Measurements from ENCODE around the gene MOV10. TPM values are rescaled to one million over a fixed set of nuclear protein-coding genes. Genes with fewer than 3 reads are reported as not detected.

MOV10 gene
- total RNA-seq, 4 donors from 2014 or later, result 22.1 to 129 (median 76.9) TPM

DNA sequence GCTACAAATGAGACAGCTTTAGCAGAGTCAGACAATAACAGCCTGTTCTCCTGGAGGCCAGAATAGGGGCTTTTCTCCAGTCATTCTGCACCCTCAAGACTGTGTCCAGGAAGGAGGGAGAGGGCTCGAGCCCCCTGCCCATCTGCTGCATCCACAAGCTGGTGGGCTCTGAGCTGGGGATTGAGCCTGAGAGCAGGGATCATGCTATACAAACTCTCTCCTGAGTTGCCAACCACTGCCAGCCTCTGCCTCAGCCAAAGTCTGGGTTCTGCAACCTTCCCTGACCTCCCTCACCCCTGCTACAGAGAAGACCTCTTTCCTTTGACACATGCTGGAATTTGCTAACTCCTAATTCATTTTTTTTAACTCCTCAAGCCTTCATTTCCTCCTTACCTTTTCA is 55.5 kb downstream of the MOV10 start:
- Histone ChIP-seq H3K27me3 (no peaks in the 10 kb centered on the region), H3K4me1 (no peaks in the 10 kb centered on the region), H3K4me3 (no peak overlapping the region), H3K9me3 (no peaks in the 10 kb centered on the region), H3K36me3 (no peaks in the 10 kb centered on the region), H3K27ac (no peak overlapping the region)
- 60 to 100% methylated on average over 1 of the region's 1 CpG for WGBS, 2 donors (ENCODE audit: low coverage in 1 of 2)
- in situ Hi-C loops (cut with MboI; ENCODE audit: low pct_ligation_motif_present in 1 of 4, low pct_unique_long_range_greater_than_20kb in 1 of 4, low sequenced_read_pairs in 3 of 4), result loop anchor here in 3 of 4 donors (5.0 to 25.0 kb wide), 5 partner anchors 57 to 345 kb away; partner anchors contain the start of gene LRIG2 (in 1 of the 3)
- DNase-seq, result no peak
- intact Hi-C loops (cut with DNase I; ENCODE audit: low total_unique reads), result no loop called here
- TF ChIP-seq POLR2A (IDR thresholded peaks at IDR 0.05) (no peak), POLR2AphosphoS5 (IDR thresholded peaks at IDR 0.05) (no peak), EP300 (IDR thresholded peaks at IDR 0.05; ENCODE audit: low read depth) (no peak)
- TF ChIP-seq, protein P1, sequence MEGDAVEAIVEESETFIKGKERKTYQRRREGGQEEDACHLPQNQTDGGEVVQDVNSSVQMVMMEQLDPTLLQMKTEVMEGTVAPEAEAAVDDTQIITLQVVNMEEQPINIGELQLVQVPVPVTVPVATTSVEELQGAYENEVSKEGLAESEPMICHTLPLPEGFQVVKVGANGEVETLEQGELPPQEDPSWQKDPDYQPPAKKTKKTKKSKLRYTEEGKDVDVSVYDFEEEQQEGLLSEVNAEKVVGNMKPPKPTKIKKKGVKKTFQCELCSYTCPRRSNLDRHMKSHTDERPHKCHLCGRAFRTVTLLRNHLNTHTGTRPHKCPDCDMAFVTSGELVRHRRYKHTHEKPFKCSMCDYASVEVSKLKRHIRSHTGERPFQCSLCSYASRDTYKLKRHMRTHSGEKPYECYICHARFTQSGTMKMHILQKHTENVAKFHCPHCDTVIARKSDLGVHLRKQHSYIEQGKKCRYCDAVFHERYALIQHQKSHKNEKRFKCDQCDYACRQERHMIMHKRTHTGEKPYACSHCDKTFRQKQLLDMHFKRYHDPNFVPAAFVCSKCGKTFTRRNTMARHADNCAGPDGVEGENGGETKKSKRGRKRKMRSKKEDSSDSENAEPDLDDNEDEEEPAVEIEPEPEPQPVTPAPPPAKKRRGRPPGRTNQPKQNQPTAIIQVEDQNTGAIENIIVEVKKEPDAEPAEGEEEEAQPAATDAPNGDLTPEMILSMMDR (IDR thresholded peaks at IDR 0.05), result no peak

DNA sequence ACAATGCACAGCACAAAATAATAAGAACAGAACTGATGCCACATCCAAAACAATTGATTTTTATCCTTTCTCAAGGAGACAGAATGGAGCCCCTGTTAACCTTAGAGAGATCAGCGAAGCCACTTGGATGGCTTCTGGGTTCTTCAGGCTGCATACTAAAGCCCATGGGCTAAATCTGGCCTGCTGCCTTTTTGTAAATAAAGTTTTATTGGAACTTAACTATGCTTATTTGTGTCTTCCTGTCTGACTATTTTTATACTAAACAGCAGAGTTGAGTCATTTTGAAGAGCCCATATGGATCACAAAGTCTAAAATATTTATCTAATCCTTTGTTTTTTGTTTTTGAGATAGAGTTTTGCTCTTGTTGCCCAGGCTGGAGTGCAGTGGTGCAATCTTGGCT is 57.0 kb downstream of the MOV10 start:
- Histone ChIP-seq H3K4me1 (no peaks in the 10 kb centered on the region), H3K36me3 (no peaks in the 10 kb centered on the region), H3K4me3 (no peak overlapping the region), H3K27me3 (peaks cover 2% of the 10 kb centered on the region), H3K27ac (no peak overlapping the region), H3K9me3 (no peaks in the 10 kb centered on the region)
- in situ Hi-C loops (cut with MboI; ENCODE audit: low pct_ligation_motif_present in 1 of 4, low pct_unique_long_range_greater_than_20kb in 1 of 4, low sequenced_read_pairs in 3 of 4) (loop anchor here in 2 of 4 donors (5.0 to 25.0 kb wide), 2 partner anchors 56 to 306 kb away; no protein-coding TSS in a partner anchor), intact Hi-C loops (cut with DNase I; ENCODE audit: low total_unique reads) (no loop called here)
- no peak for DNase-seq
- TF ChIP-seq, protein P1 (IDR thresholded peaks at IDR 0.05), result no peak
- TF ChIP-seq POLR2A (IDR thresholded peaks at IDR 0.05) (no peak), POLR2AphosphoS5 (IDR thresholded peaks at IDR 0.05) (no peak), EP300 (IDR thresholded peaks at IDR 0.05; ENCODE audit: low read depth) (no peak)
- 96 to 100% methylated on average over 1 of the region's 1 CpG for whole genome bisulfite sequencing, 2 donors (ENCODE audit: low coverage in 1 of 2)

- Histone ChIP-seq H3K36me3 (no peaks in the 10 kb centered on the region), H3K9me3 (no peaks in the 10 kb centered on the region), H3K27ac (no peak overlapping the region), H3K4me3 (no peak overlapping the region), H3K4me1 (no peaks in the 10 kb centered on the region), H3K27me3 (peaks cover 32% of the 10 kb centered on the region)
- in situ Hi-C loops (cut with MboI; ENCODE audit: low pct_ligation_motif_present in 1 of 4, low pct_unique_long_range_greater_than_20kb in 1 of 4, low sequenced_read_pairs in 3 of 4), result loop anchor here in 1 of 4 donors (25.0 kb wide), 1 partner anchor 302 kb away; no protein-coding TSS in a partner anchor
- intact Hi-C loops (cut with DNase I; ENCODE audit: low total_unique reads), result no loop called here
- 100% methylated on average over 1 of the region's 1 CpG for WGBS, 2 donors (ENCODE audit: low coverage in 1 of 2)
- TF ChIP-seq, protein P1 (IDR thresholded peaks at IDR 0.05), result no peak
- no peak for TF ChIP-seq POLR2AphosphoS5 (IDR thresholded peaks at IDR 0.05)
- no peak for TF ChIP-seq EP300 (IDR thresholded peaks at IDR 0.05; ENCODE audit: low read depth)
- TF ChIP-seq POLR2A (IDR thresholded peaks at IDR 0.05), result no peak
- DNase-seq, result no peak
Measured at GRCh38 chr1:112735752-112736151, 61.3 kb downstream of the MOV10 start.

DNA sequence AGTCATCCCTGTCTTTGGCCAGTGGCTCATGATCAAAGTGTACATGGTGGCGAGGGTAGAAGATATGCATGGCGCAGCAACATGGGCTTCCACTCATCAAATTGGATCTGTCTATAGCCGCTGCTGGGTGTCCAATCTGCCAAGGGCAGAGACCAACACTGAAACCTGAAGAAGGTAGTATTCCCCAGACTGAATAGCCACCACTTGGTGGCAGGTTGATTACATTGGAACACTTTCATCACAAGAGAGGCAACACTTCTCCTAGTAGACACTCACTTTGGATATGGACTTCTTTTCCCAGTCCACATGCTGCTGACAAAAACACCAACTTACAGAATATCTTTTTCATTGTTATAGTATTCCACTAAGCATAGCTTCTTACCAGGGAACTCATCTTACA is 63.1 kb downstream of the MOV10 start:
- Histone ChIP-seq H3K4me1 (no peaks in the 10 kb centered on the region), H3K9me3 (no peaks in the 10 kb centered on the region), H3K27ac (no peak overlapping the region), H3K36me3 (no peaks in the 10 kb centered on the region), H3K4me3 (no peak overlapping the region), H3K27me3 (peaks cover 50% of the 10 kb centered on the region)
- intact Hi-C loops (cut with DNase I; ENCODE audit: low total_unique reads) (no loop called here), in situ Hi-C loops (cut with MboI; ENCODE audit: low pct_ligation_motif_present in 1 of 4, low pct_unique_long_range_greater_than_20kb in 1 of 4, low sequenced_read_pairs in 3 of 4) (loop anchor here in 1 of 4 donors (25.0 kb wide), 1 partner anchor 300 kb away; no protein-coding TSS in a partner anchor)
- TF ChIP-seq POLR2A (IDR thresholded peaks at IDR 0.05), result no peak
- TF ChIP-seq, protein P1 (IDR thresholded peaks at IDR 0.05), result no peak
- TF ChIP-seq POLR2AphosphoS5 (IDR thresholded peaks at IDR 0.05), result no peak
- TF ChIP-seq EP300 (IDR thresholded peaks at IDR 0.05; ENCODE audit: low read depth), result no peak
- no peak for DNase-seq
- 89% methylated on average over 3 of the region's 3 CpGs; no CpG with 5 or more reads in 1 of the 2 donors for WGBS, 2 donors (ENCODE audit: low coverage in 1 of 2)

All from transverse colon (tissue), 4 donors.